Purkinje cell (primary cell): ENCODE data around the gene SIK2. TPM values are rescaled to one million over a fixed set of nuclear protein-coding genes. Genes with fewer than 3 reads are reported as not detected.

Experiments used
- polyA plus RNA-seq: library from polyadenylated mRNA; unstranded; fragments of >200 nt; fragmentation: Nextera tagmentation; gene quantifications from 2 replicates; pipeline ENCODE4 v1.2.1, GENCODE V29; 2014

SIK2 gene
- polyA plus RNA-seq: 2.2 and 2.9 TPM in 2 replicates

DNA sequence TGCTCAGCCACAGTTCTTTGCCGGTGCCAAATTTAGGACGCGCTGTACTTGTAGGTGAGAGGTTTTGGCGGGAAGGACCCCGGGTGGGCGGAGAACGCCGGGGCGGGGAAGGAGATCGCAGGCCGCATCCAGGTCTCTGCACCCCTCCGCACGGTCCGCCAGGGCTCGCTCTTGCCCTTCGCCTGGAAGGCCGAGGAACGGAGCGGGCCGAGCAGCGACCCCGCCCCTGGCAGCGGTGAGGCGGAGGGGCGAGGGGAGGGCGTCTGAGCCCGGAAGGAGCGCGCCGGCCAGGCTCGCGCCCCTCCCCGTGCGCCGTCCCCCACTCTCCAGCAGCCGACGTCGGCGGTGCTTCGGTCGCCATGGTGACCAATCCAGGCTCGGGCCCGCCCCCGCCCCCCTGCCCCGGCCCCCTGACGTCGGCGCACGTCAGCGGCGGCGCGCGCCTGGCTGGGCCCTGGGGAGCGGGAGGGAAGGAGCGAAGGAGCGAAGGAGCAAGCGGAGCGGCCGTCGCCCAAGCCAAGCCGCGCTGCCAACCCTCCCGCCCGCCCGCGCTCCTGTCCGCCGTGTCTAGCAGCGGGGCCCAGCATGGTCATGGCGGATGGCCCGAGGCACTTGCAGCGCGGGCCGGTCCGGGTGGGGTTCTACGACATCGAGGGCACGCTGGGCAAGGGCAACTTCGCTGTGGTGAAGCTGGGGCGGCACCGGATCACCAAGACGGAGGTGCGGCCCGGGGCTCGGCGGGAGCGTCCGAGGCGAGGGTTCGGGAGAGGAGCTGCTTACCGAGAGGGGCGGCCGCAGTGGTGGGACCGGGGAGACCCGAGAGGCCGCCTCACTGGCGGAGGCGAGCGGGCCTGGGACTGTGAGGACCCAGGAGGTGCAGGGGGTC is at the start of gene SIK2:
Gene SIK2, plus strand, starts transcription at position 471 of the 886 bp plus-strand sequence. Its CDS starts 115 bp downstream, at position 586.

DNA sequence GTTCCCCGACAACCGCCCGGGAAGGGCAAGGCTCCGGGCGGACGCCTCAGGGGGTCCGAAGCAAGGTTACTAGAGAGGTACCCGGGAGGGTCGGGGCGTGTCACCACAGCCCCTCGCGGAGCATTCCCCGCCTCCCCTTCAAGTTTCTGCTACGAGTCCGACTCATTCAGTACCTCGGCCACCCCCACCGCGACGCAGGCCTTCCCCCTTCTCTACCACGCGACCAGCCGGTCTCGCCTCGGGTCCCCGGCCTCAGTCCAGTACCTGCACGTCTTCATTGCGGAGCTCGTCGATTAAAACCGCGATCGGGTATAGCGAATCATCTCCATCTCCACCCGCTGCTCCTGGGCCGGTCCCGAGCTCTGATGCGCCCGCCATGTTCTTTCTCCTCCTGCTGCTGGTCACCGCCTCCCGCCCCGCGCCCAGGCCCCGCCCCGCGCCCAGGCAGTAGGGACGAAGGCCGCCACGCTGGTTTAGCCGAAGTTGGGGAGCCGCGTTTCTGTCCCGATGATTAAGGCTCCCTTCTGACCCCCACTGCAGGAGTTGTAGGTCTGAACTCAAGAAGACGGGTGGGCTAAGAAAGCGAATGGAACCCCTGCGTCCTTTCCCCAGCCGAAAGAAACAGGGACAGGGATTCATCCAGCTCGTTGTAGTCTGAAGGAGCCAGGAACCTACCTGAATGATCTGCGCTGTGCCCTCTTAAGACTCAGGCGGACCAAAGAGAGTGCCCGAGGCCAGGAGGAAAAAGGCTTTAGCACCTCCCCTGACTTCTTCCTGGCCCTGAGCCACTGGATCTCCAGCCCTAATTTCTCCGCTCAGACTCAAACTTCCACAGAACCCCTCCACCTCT is 164.0 kb downstream of the SIK2 start, which contains the start of gene PPP2R1B:
Gene PPP2R1B, minus strand, starts transcription at position 406 of the 850 bp plus-strand sequence. Its CDS starts 28 bp downstream, at position 378.

Other genes with a start within 250 kb of the SIK2 start
- not detected in 2 replicates for gene POU2AF1, start 223.2 kb upstream of the SIK2 start, polyA plus RNA-seq
- not detected in 2 replicates for gene BTG4, start 90.1 kb upstream of the SIK2 start, polyA plus RNA-seq
- not detected in 2 replicates for gene HOATZ, start 87.7 kb upstream of the SIK2 start, polyA plus RNA-seq
- gene LAYN, start 61.7 kb upstream of the SIK2 start, polyA plus RNA-seq: not detected in 2 replicates
- 2.4 and 3.3 TPM in 2 replicates for gene PPP2R1B, start 163.9 kb downstream of the SIK2 start, polyA plus RNA-seq